Measurements from ENCODE around the gene PLXNA2.

Gene PLXNA2

DNA sequence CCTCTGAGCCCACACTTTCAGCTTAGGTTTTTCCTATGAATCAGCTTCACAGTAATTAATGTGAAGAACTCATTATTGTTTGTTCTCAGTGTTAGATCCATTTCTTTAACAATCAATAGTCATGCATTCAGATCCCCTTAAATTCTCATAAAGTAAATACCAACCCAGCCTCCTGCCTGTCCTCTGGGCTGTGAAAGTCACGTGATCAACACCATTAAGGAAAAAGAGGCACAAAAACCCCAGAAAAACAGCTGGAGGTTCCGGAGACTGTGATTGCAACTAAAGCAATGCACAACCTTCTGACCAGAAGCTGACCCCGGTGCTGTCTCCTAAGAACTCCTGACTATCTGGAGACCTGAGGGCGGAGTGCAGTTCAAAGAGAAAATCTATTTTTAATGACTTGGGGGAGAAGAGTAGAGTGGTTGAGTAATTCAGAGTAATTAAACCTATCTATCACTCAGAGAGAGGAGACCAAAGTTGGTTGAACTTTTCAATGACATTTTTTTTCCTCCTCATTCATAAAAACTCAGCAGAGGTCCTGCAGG lies 132.5 kb downstream of the PLXNA2 start:
- DNase-seq, result no peak

DNA sequence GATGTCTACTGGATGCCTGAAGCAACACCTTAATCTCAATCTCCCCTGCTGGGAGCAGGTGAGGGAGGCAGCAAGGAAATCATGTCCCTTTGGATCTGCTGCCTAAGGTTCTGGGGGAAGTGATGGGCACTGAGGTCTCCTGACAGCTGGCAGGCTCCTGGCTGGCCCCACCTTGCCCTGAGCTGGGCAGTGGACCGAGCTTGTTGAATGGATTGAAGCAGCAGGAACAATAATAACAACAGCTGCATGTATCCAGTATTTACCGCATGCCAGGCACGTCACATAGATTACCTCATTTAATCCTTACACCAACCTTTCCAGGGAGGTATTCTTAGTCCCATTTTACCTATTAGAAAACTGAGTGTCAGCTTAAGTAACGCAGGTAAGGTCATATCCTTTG lies 133.9 kb downstream of the PLXNA2 start:
- DNase-seq, result no peak

DNA sequence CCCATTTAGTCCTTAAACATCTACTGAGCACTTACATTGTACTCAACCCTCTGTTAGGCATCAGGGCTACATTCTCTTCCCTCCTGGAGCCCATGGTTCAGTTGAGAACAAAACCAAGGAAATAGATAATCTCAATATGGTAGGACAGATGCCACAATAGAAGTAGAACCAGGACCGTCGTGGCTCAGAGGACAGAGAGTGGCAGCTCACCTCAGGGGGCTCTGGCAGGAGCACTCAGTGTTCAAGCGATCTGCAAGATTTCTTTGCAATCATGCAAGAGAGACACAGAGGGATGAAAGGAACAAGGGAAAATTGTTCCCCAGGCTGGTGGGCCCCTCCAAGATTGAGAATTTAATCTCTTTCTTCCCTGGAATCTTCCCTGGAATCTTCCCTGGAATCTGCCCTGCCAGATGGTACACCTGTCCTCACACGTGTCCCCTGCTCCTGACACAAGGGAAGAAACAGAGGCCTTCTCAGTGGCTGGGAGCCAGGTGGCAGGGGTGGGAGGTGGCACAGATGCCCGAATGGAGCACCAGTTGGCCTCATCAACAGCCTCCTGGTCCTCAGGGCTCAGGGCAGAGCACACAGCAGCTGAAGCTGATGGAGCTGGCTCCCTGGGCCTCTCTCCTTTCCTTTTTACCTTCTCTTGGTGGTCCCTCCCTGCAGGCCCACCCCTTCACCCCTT lies 135.4 kb downstream of the PLXNA2 start:
- DNase-seq, result no peak

DNA sequence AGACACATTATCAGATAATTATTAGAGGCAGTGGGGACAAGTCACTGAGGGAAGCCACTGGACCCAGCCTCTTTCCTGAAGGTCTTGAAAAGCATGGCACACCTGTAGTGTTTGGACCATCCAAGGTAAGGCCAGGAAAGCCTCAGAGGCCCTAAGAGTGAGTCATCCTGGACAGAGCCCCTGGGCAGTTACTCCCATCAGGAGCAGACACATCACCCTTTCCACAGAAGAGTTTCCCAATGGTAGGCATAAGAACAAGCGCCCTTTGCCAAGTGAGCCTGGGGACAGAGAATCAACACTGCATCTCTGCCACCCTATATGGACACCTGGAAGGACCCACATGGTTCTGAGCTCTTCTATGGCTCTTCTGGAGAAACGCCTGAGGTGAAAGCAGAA lies 136.0 kb downstream of the PLXNA2 start:
- DNase-seq, result no peak

DNA sequence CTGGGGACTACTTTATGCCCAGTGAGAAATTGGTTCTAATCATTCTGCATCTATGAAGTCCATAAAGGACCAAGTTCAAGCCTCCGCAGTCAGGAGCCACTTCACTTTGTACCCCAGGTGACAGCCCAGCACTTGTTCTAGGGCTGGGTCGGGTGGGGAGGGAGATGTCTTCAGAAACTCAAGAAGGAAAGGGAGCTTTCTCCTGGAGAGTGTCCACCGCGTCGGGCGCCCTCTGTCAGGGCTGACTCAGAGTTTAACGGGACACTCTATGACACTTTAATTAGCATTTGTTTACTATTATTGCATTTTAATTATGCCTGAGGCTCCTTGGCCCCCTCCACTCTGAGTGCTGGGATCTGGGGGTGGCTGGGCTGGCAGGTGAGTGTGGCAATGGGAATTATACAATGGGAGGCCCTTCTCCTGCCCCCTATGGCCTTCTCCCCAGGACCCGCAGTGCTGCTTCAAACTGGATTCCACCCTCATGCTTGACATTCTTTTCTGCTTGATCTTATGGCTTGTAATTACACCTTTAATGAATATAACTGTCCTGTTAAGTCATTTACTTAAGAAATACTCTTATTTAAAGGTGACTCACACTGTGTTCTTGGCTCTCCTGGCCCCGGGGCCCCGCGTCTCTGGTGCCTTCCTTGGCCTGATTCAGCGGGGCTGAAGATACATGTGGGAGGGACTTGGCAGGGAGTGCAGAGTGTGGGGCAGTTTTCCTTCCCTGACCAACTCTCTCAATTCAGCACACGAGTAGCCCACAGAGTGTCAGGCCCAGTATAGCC lies 136.6 kb downstream of the PLXNA2 start:
- no peak for DNase-seq

DNA sequence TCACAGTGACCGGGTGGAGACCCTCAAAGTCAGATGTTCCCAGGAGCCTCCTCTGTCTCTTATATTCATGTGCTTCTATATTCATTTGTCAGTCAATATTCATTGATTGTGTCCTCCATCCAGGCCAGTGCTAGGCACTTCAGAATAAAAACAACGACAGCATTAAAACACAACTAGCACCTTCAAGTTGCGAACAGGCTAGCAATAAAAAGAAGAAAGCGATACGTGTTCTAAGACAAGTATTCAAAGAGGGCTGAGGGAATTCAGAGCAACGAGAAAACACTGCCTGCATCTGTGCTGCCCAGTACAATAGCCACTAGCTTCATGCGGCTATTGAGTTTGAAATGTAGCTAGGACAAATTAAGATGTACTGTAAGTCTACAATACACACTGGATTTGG lies 138.0 kb downstream of the PLXNA2 start:
- no peak for DNase-seq

DNA sequence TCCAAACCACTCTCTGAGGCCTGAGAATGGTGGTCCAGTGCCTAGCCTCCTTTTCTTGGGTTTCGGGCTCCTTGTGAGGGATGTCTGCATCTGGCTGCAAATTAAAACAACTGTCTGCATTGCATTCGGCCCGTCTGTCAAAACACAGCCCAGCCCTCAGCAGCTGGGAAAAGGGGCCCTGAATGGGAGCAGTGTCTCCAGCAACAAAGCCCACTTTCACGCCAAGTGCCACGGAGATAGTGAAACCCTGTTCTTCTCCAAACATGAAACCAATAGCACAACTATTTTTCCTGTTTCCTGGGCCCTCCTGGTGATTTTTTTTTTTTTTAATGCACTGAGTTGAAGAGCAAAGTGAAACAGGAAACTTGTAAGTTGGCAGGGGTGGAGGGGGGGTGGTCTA lies 138.4 kb downstream of the PLXNA2 start:
- DNase-seq, result no peak

DNA sequence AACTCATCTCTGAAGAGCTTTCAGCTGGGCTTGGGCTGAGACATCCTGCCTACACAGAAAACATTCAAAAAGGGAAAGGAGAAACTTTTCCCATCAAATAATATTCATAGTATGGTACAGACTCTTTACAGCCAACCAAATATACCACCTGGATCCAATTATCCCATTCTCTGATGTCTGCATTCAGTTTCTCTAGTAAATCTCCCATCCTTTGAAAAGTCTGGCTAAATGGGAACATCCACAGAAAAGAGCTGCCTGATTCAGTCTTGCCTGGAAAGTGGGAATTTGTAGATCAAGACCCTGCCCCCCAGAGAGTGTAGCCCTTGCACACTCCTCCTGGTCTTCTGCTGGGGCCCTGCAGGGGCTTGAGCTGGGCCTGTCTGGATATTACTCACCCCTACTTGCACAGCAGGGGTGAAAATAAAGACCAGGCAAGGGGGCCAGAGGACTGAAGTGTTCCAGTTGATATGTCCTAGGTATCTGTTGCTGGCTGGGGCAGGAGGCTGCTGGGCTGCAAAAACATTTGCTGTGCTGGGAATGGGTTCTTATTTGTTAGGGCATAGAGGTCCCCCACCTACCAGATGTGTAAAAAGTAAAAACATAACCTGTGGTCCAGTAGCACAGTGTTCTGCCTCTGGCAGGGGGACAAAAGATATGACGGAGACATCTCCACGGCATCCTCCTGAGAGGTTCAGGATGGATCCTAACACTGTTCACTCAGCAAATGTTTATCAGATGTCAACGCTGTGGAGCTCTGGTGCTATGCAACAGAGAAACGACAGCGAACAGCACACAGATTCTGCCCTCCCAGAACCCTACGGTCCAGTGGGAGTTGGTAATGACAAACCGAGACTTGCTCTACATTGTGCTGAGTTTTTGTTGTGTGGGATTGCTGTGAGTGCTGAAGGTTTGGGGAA lies 140.3 kb downstream of the PLXNA2 start:
- no peak for DNase-seq

DNA sequence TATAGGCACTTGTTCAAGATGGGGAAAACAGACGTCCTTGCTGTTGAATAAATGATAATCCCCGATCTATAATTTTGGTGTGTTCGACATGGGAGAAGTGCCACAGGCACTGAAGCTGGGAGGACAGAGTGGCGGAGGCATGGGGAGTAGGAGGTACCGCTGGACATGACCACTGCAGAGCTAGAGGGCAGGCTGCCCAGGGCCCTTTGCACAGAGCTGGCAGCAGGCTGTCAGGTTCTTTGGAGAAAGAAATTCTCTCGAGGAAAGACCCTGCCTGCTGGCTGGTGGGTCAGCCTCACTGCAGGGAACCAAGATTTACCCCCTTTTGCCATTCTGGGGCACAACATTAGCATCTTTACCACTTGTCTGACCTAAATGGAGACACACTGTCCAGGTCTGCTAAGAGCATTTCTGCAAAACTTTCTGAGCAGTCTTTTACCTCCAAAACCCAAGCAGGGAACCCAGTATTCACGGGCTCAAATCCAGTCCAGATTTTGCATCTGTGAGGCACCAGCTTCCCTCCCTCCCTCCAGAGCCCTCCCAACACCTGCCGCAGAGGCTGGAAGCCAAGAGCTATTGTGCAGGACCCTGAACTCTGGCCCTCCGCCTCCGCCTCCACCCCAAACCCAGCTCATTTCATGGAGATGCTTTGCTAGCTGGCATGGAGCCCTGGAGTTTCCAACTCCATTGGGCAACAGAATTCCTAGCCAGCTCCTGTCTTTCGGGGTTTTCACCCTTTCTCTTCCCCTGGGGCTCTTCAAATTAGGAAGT lies 142.3 kb downstream of the PLXNA2 start:
- no peak for DNase-seq

DNA sequence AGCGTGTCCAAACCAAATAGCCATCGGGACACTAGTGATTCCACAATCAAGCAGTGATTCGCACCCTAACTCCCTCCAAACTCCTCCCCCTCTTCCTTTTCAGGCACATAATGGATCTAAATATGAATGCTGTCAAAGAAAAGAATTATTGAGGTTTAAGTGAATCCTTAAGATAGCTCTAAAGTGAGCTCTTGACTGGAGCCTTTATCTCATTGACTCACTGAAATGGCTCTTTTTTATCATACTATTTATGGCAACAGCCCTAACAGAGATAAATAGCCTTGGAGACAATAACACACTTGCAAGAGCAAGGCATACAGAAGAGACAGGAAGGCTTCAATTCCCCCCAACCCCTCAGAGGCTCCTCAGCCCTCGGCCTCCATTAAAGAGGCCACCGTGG lies 143.3 kb downstream of the PLXNA2 start:
- DNase-seq, result no peak

DNA sequence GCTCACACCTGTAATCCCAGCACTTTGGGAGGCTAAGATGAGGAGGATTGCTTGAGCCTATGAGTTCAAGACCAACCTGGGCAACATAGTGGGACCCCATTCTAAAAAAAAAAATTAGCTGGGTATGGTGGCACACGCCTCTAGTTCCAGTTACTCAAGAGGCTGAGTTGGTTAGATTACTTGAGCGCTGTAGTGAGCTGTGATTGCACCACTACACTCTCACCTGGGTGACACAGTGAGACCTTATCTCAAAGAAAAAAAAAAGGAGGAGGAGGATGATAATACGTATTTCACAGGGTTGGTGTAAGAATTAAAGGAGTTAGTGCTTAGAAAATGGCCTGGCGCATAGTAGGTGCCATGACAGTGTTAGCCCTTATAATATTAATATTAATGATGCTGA lies 144.1 kb downstream of the PLXNA2 start:
- DNase-seq, result no peak

DNA sequence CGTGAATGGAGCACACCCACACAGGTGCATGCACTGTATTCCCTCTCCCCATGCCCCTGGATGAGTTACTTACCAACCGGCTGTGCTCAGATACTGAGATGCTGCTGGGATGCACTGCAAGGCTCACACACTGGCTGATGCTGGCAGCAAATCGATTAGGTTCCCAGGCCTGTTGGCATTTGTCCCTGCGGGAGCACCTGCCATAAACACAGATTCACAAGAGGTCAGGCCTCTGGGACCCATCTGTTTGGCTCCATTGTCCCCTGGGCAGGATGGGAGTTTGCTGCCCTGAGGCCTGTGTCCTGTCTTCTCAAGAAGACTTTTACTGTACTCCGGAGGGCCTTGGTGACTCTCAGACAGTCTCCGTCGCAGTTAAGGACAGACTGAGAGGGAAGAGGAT lies 145.4 kb downstream of the PLXNA2 start:
- DNase-seq, result no peak

DNA sequence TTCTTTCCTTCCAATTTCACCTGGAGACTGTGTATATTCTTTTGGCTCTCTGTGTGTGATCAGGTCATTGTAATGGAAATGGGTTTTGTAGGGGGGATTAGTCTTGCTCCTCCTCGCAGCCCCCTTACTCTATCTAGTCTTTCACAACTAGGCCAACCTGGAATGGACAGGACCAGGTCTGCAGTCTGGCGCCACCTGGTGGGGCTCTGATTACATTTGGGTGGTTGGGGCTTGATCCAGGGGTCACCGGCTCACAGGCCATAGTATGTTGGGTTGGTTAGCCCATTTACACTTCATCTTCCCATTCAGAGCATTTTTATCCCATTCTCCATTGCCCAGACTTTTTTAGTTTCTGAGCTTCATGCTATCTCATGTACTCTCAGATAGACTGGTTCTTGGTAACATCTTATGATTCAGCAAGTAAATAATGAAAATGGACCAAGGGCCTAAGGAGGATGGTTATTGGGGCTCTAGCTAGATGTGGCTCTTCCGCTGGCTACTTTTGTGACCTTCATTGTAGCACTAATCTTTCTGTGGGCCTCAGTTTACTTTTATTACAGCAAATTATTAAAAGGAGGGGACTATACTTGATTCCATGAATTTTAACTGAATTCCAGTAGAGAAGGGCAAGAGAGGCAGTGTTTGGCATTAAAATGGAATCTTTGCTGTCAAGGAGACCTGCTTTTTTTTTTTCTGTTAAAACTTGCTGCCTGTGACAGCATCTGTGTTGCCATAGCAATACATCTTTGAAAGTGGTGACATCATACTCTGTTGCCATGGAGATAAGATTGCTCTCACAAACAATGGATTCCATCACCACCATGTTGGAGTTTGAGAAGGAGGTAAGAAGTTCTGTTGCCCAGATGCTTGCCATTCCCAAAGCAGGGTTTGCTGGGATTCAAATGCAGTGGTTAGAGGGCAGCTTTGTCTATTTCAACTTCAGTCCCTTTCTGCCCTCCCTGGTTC lies 150.1 kb downstream of the PLXNA2 start:
- DNase-seq, result peak; percentile 58

DNA sequence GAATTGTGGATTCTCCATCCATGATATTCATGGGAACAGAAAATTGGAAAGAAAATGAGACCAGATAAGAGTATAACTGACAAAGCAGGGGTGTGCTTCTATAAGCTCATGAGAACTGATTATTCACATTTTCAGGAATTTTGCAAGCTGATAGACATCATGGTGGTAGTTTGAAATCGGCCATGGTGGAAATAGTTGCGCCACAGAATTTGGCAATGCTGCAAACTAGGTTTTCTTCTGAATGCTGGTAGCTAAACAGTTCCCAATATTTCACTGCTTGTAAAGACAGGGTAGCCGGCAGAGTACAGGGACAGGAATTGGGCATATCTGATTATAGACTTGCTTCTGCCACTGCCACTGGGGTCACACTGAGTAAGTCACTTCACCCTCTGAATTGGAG lies 151.1 kb downstream of the PLXNA2 start:
- DNase-seq, result no peak

DNA sequence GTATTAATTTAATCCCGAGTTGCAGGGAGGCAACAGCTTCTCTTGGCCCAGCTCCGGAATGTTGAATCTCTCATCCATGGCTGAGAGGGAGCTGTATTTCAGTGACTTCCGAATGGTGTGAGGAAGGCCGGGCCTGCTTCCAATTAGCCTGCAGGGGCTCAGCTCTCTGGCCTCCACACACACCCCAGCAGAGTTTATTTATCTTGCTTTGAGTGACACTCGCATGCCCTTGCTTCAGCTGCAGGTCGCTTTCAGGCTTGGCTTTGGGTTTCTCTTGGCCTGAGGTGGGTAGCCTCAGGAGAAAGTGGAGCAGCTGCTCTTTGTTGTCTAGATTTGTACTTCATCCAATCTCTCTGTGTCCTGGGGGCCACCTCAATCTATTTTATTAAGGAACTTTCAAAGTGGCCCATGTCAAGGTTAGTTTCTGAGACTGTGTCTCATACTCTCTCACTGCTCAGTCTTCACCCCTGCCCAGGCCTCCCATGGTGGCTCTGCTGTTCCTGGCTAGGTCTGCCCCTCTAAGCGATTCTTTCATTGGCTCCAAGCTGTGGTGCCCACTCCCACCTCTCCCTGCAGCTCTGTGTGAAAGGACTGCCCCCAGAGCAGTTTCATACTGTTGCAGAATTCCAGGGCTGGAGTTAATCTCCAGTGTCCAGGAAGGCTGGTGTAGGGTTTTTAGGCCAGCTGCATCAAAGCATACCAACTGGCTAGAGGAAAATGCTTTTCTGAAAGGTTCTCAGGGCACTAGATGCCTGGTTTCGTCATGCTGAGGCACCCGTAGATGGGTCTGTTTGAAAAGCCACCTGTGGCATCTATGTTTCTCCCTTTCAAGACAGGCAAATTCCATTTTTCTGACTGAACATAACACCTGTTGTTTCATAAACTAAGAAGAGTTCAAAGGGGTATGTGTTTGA lies 153.5 kb downstream of the PLXNA2 start:
- no peak for DNase-seq

DNA sequence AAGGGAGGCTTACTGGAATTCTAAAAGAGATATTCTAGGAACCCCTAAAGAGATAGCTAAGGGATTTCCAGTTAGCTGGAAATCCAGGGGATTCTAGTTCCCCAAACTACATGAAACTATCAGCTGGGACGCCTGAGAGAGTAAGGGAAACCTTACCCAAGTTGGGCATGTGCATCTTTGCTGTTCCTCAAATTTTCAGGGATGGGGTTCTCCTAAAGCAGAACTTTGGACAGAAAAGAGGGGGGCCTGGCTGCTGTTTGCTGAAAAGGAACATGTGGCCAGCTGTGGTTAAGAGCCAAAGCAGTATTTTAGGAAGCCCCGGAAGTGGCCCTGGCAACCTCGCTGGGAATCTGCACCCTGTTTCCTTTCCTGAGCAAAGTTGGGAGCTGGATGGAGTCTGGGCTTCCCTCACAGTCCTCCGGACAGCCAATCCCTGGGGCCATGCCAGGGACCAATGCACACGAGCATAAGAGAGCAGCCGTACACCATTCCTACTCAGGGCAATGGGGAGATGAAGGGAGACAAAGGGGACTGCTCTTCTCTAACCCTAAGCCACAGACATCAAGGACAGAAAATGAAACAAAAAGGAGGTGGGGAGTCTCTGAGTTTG lies 154.3 kb downstream of the PLXNA2 start:
- no peak for DNase-seq

DNA sequence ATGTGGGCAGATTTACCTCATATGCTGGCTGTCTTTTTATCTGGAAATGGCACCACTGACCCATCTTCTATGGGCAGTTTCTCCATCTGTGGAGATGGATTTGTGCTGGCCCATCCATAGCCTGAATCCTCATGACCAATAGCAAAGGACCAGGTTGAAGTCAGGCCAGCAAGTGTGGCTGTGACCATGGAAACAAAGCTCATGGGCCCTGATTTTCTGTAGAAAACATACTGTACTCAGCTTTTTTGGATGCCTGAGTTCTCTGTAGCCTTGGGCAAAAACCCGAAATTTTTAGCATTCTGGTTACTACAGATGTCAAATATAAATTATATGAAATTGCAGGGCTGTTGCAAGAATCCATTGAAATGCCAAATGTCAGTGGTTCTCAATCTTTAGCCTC lies 155.0 kb downstream of the PLXNA2 start:
- no peak for DNase-seq

DNA sequence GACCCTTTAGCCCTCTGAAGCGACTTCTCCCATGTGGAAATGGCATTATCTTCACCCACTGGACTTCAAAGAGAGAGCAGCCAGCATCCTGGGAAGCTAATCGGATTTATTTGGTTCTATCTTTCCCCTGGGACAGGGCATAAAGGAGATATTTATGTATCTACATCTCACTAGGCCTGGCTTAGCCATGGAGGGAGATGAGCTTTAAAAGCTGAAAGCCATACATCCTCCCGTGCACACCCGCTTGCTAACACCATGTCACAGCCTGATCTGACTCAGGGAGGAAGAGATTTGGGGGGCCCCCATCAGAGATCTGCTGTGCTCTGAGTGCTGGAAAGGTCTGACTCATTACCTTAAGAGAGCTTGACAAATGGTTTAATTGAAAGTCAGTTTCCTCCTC lies 155.9 kb downstream of the PLXNA2 start:
- DNase-seq, result no peak

DNA sequence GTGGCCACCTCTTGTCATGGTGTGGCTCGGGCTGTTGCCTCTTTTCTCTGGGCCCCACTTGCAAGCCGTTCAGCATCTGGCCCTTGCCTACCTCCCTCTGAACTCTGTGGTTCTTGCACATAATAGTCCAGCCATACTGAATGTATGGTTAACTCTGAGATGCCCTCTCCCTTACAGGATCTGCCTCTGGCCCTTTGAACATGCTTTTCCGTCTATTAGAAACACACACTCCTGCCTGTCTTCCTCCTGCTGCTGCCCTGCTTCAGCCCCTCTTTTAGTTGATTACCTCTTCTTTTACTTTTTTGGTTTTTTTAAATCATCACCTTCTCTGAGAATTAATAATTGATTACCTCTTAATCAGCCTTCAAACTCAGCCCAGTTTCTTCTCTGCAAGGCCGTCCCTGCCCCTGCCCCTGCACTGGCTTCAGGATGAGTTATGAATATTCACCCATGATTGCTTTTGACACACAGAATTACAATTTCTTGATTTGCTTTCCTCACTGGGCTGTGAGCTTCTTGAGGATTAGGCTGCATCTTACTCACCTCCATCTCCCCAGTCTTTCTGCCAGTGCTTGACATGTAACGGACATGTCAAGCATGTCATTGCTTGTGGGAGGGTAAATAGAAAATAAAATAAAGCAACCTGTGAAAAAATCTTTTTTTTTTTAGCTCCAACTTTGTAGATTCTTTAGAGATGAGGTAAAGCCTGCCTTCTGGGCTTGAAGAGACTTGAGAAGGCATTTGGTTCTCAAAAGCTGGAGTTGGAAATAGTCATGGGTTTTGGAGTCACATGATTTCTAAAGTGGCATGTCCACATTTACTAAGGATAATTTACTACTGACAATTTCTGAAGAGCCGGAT lies 158.3 kb downstream of the PLXNA2 start:
- DNase-seq, result no peak
